ENCODE data around the gene MACROD1. TPM values are rescaled to one million over a fixed set of nuclear protein-coding genes. Genes with fewer than 3 reads are reported as not detected.

MACROD1 gene
- total and polyA plus RNA-seq, 2 of the 13 experiments (the other 11 are each of a cell fraction or from before 2014, with no cell fraction given): 23.1 to 34.5 TPM

GRCh38 chr11:64135711-64136110 lies 30.2 kb downstream of the MACROD1 start (continued):
- TF ChIP-seq ZHX2 (IDR thresholded peaks at IDR 0.05; ENCODE audit: low read depth) (no peak), ZHX2 (CRISPR knock-in tag; IDR thresholded peaks at IDR 0.05; ENCODE audit: borderline replicate concordance) (no peak), YEATS4 (CRISPR knock-in tag; IDR thresholded peaks at IDR 0.05; ENCODE audit: borderline replicate concordance) (no peak), ZNF460 (CRISPR knock-in tag; IDR thresholded peaks at IDR 0.05; ENCODE audit: borderline replicate concordance) (no peak), SYNCRIP (IDR thresholded peaks at IDR 0.05; ENCODE audit: insufficient read depth, low read depth, low read length) (no peak), ATF5 (CRISPR knock-in tag; IDR thresholded peaks at IDR 0.05; ENCODE audit: low read depth) (no peak), KAT8 (CRISPR knock-in tag; IDR thresholded peaks at IDR 0.05) (no peak)

All from HepG2 (cell line).